ENCODE data around the gene GPRIN2. TPM values are rescaled to one million over a fixed set of nuclear protein-coding genes. Genes with fewer than 3 reads are reported as not detected.
"Not testable (repeated sequence)": the region's sequence is repeated elsewhere in the genome, so short reads cannot be mapped to it uniquely, and the experiment has no call there.

Gene GPRIN2
- polyA plus RNA-seq: 10.3 TPM
- long read RNA-seq, donor 1, partial matches to known transcripts: 0 of 1 reads
- long read RNA-seq, donor 1, other reads (novel, unspliced or antisense): 0 of 1 reads
- long read RNA-seq, donor 2, partial matches to known transcripts: 0 of 2 reads
- long read RNA-seq, donor 2, other reads (novel, unspliced or antisense): 0 of 2 reads
- long read RNA-seq, donor 3: 0 reads
- long read RNA-seq, donor 4, partial matches to known transcripts: 0 of 1 reads
- long read RNA-seq, donor 4, other reads (novel, unspliced or antisense): 0 of 1 reads
- long read RNA-seq, donor 5: 0 reads
- long read RNA-seq, donor 6, partial matches to known transcripts: 0 of 3 reads
- long read RNA-seq, donor 6, other reads (novel, unspliced or antisense): 0 of 3 reads
- long read RNA-seq, donor 7: 0 reads
- long read RNA-seq, donor 8: 0 reads
- long read RNA-seq, donor 9, partial matches to known transcripts: 0 of 3 reads
- long read RNA-seq, donor 9, other reads (novel, unspliced or antisense): 0 of 3 reads
- long read RNA-seq, donor 10, partial matches to known transcripts: 0 of 3 reads
- long read RNA-seq, donor 10, other reads (novel, unspliced or antisense): 0 of 3 reads
- long read RNA-seq, donor 11, partial matches to known transcripts: 0 of 3 reads
- long read RNA-seq, donor 11, other reads (novel, unspliced or antisense): 0 of 3 reads

DNA sequence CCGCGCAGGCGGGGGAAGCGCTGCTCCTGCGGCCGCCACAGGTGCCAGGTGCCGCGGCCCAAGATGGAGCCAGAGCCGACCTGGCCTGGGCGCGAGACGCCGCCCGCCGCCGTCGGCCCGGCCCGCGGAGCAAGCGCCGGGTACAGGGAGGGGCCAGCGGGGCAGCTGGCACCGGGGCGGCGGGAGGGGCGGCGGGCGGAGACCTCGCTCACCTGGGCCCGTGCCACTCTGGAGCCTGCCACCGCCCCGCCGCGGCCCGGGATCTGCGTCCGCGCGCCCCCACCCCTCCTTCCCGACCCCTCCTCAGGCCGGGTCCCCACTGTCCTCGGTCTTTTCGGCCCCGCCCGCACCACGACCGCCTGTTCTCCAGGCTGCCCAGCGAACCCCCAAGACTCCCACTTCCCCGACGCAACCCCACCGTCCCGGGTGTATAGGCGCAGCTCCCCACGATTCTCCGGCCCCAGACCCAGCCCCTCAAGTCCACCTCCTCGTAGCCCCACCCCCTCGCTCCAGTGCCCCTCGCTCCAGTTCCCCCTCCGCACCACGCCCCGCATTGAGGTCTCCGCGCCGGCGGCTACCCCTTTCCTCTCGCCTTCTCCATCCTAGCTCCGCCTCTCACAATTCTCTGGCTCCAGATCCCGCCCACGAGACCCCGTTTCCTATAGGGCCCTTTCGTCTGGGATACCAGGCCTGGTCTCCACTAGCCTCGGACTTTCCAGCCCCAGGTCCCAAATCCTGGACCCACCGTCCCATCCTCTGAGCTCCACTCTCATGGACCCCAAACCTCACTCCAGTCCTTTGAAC lies at the start of gene GPRIN2:
Gene GPRIN2 (minus strand): TSS at position 144 of the 804 bp plus-strand sequence. CDS start 5,922 bp downstream, outside the sequence.
- H3K27me3 ChIP-seq (ENCODE audit: control insufficient read depth, insufficient read depth, low read length): peaks cover 40% of the 10 kb centered on the region
- peaks cover 2% of the 10 kb centered on the region for H3K36me3 ChIP-seq (ENCODE audit: control insufficient read depth, insufficient read depth, low read length)
- peaks cover 26% of the 10 kb centered on the region for H3K4me1 ChIP-seq (ENCODE audit: control insufficient read depth, insufficient read depth, low read length)
- H3K9me3 ChIP-seq (ENCODE audit: control insufficient read depth, low read depth, low read length): peaks cover 4% of the 10 kb centered on the region
- H3K4me3 ChIP-seq (ENCODE audit: low read length): peak within 1 kb of the TSS; percentile 56
- peak in 1 of 2 donors; percentile 67 for DNase-seq
- H3K27ac ChIP-seq (ENCODE audit: low read length): no peak within 1 kb of the TSS
- 4% methylated on average over 4 of the region's 74 CpGs for WGBS (ENCODE audit: insufficient coverage, low lambda C conversion rate)

DNA sequence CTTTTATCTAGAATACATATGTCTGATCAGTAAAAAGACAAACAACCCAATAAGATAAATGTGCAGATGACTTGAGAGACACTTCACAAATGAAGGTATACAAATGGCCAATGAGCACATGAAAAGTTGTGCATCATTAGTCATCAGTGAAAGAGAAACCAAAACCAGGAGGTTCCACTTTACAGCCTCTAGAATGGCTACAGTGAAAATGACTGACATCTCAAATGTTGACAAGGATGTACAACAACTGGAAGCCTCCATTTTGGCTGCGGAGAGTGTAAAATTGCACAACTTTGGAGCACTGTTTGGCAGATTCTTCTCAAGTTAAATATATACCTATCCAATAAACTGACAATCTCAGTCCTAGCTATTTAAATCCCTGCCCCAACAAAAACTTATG lies 44.1 kb upstream of the GPRIN2 start:
- not testable (repeated sequence) for H3K36me3 ChIP-seq (ENCODE audit: control insufficient read depth, insufficient read depth, low read length); H3K9me3 ChIP-seq (ENCODE audit: control insufficient read depth, low read depth, low read length); H3K27me3 ChIP-seq (ENCODE audit: control insufficient read depth, insufficient read depth, low read length); H3K27ac ChIP-seq (ENCODE audit: low read length); H3K4me3 ChIP-seq (ENCODE audit: low read length); H3K4me1 ChIP-seq (ENCODE audit: control insufficient read depth, insufficient read depth, low read length); DNase-seq
- no CpG with 5 or more reads among the region's 1 CpG for WGBS (ENCODE audit: insufficient coverage, low lambda C conversion rate)

DNA sequence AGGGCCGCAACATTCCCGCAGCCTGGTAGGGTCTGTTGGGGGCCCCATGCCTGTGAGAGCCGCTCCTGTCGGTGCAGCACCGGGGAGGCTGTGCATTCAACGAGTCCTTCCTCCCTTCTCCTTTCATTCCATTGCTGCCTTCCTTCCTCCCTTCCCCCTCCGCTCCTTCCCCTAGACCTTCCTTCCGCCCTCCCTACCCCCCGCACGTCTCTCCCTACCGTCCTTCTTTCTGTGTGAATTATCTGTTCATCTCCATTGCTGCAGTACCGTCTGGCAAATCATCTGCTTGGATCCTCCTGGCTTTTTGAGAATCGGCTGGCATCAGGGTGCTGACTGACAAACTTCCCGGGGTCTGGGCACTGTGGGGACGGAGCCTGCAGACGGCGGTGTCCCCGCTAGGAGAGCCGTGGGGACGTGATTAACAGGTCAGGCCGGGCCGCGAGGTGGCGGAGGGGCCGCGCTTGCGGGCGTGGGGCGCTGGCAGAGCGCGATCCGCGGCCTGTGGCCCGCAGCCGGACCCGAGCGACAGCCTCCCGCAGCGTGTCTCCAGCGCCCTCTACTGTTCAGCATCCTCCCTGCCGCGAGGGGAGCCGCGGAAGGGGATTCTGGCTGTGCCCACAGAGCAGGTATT lies 41.3 kb upstream of the GPRIN2 start:
- not testable (repeated sequence) for H3K36me3 ChIP-seq (ENCODE audit: control insufficient read depth, insufficient read depth, low read length); DNase-seq; H3K4me1 ChIP-seq (ENCODE audit: control insufficient read depth, insufficient read depth, low read length); H3K4me3 ChIP-seq (ENCODE audit: low read length); H3K27me3 ChIP-seq (ENCODE audit: control insufficient read depth, insufficient read depth, low read length); H3K9me3 ChIP-seq (ENCODE audit: control insufficient read depth, low read depth, low read length); H3K27ac ChIP-seq (ENCODE audit: low read length)
- no CpG with 5 or more reads among the region's 44 CpGs for WGBS (ENCODE audit: insufficient coverage, low lambda C conversion rate)

GRCh38 chr10:46596570-46596969 lies 40.1 kb upstream of the GPRIN2 start:
- WGBS (ENCODE audit: insufficient coverage, low lambda C conversion rate): no CpG with 5 or more reads among the region's 4 CpGs
- H3K27ac ChIP-seq (ENCODE audit: low read length); H3K4me3 ChIP-seq (ENCODE audit: low read length); H3K9me3 ChIP-seq (ENCODE audit: control insufficient read depth, low read depth, low read length); H3K27me3 ChIP-seq (ENCODE audit: control insufficient read depth, insufficient read depth, low read length); DNase-seq; H3K4me1 ChIP-seq (ENCODE audit: control insufficient read depth, insufficient read depth, low read length); H3K36me3 ChIP-seq (ENCODE audit: control insufficient read depth, insufficient read depth, low read length): not testable (repeated sequence)

GRCh38 chr10:46594453-46595063 lies 38.1 kb upstream of the GPRIN2 start:
- H3K36me3 ChIP-seq (ENCODE audit: control insufficient read depth, insufficient read depth, low read length); H3K27ac ChIP-seq (ENCODE audit: low read length); H3K4me3 ChIP-seq (ENCODE audit: low read length); H3K27me3 ChIP-seq (ENCODE audit: control insufficient read depth, insufficient read depth, low read length); DNase-seq; H3K4me1 ChIP-seq (ENCODE audit: control insufficient read depth, insufficient read depth, low read length); H3K9me3 ChIP-seq (ENCODE audit: control insufficient read depth, low read depth, low read length): not testable (repeated sequence)
- WGBS (ENCODE audit: insufficient coverage, low lambda C conversion rate): no CpG with 5 or more reads among the region's 6 CpGs

- not testable (repeated sequence) for H3K27me3 ChIP-seq (ENCODE audit: control insufficient read depth, insufficient read depth, low read length); H3K27ac ChIP-seq (ENCODE audit: low read length); H3K4me3 ChIP-seq (ENCODE audit: low read length); H3K9me3 ChIP-seq (ENCODE audit: control insufficient read depth, low read depth, low read length); DNase-seq; H3K36me3 ChIP-seq (ENCODE audit: control insufficient read depth, insufficient read depth, low read length); H3K4me1 ChIP-seq (ENCODE audit: control insufficient read depth, insufficient read depth, low read length)
- 100% methylated on average over 4 of the region's 13 CpGs for WGBS (ENCODE audit: insufficient coverage, low lambda C conversion rate)
These were observed 36.8 kb upstream of the GPRIN2 start for GRCh38 chr10:46593307-46593706.

GRCh38 chr10:46591053-46591452 lies 34.6 kb upstream of the GPRIN2 start:
- not testable (repeated sequence) for H3K36me3 ChIP-seq (ENCODE audit: control insufficient read depth, insufficient read depth, low read length); H3K4me3 ChIP-seq (ENCODE audit: low read length); H3K27me3 ChIP-seq (ENCODE audit: control insufficient read depth, insufficient read depth, low read length); H3K9me3 ChIP-seq (ENCODE audit: control insufficient read depth, low read depth, low read length); H3K4me1 ChIP-seq (ENCODE audit: control insufficient read depth, insufficient read depth, low read length); H3K27ac ChIP-seq (ENCODE audit: low read length); DNase-seq
- no CpG with 5 or more reads among the region's 8 CpGs for WGBS (ENCODE audit: insufficient coverage, low lambda C conversion rate)

GRCh38 chr10:46589589-46589988 lies 33.1 kb upstream of the GPRIN2 start:
- H3K4me3 ChIP-seq (ENCODE audit: low read length); DNase-seq; H3K27ac ChIP-seq (ENCODE audit: low read length); H3K9me3 ChIP-seq (ENCODE audit: control insufficient read depth, low read depth, low read length); H3K36me3 ChIP-seq (ENCODE audit: control insufficient read depth, insufficient read depth, low read length); H3K4me1 ChIP-seq (ENCODE audit: control insufficient read depth, insufficient read depth, low read length); H3K27me3 ChIP-seq (ENCODE audit: control insufficient read depth, insufficient read depth, low read length): not testable (repeated sequence)
- WGBS (ENCODE audit: insufficient coverage, low lambda C conversion rate): no CpG with 5 or more reads among the region's 3 CpGs

DNA sequence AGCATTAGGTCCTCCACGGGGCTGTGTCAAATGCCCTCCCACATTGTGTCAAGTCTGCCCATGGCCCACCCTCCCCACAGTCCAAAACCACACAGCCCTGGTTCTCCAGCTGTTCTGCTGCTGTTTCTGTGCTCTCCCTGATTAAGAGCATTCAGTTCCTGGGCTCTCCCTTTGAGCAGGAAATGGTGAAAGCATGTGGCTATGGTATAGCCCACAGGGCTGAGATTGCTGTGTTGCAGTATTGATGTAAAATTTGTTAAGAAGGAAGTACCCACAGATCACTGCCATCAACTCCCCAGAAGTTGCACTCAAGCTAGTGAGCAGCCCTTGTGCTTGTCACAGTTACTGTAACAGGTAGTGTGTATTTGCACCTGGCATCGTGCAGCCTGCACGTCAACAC lies 31.8 kb upstream of the GPRIN2 start:
- H3K4me3 ChIP-seq (ENCODE audit: low read length); DNase-seq; H3K27ac ChIP-seq (ENCODE audit: low read length); H3K27me3 ChIP-seq (ENCODE audit: control insufficient read depth, insufficient read depth, low read length); H3K4me1 ChIP-seq (ENCODE audit: control insufficient read depth, insufficient read depth, low read length); H3K9me3 ChIP-seq (ENCODE audit: control insufficient read depth, low read depth, low read length); H3K36me3 ChIP-seq (ENCODE audit: control insufficient read depth, insufficient read depth, low read length): not testable (repeated sequence)
- WGBS (ENCODE audit: insufficient coverage, low lambda C conversion rate): no CpG with 5 or more reads among the region's 3 CpGs

DNA sequence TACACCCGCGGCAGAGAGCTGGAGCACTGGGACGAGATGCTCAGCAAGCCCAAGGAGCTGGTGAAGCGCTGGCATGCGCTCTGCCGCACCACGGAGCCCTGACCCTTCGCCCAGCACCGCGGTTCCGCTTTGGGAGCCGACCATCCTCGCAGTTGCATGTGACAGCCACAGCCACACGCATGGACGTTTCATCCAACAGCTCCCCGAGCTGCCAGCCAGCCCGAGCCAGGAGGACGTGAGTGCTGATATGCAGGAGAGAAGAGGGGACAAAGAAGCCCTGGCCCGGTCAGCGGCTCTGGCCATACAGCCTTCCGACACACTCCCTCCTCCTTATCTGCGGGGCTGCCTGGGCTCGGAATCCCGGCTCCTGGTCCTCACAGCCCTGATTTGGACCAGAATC lies 31.1 kb upstream of the GPRIN2 start:
- no CpG with 5 or more reads among the region's 24 CpGs for WGBS (ENCODE audit: insufficient coverage, low lambda C conversion rate)
- DNase-seq; H3K4me1 ChIP-seq (ENCODE audit: control insufficient read depth, insufficient read depth, low read length); H3K9me3 ChIP-seq (ENCODE audit: control insufficient read depth, low read depth, low read length); H3K27ac ChIP-seq (ENCODE audit: low read length); H3K4me3 ChIP-seq (ENCODE audit: low read length); H3K27me3 ChIP-seq (ENCODE audit: control insufficient read depth, insufficient read depth, low read length); H3K36me3 ChIP-seq (ENCODE audit: control insufficient read depth, insufficient read depth, low read length): not testable (repeated sequence)
